ENCODE measurements around the gene TRIP13. TPM values are rescaled to one million over a fixed set of nuclear protein-coding genes. Genes with fewer than 3 reads are reported as not detected.

TRIP13 gene
- total and polyA plus RNA-seq, 9 of the 15 experiments (the other 6 are each of a cell fraction or from before 2014, with no cell fraction given) = 24.1 to 116 (median 53.2) TPM

GRCh38 chr5:947626-948471, 55.2 kb downstream of the TRIP13 start:
- FAIRE-seq = peak; percentile 32
- Histone ChIP-seq H3K4me3 (no peak overlapping the region), H2AFZ (ENCODE audit: low read depth, low read length) (no peak overlapping the region), H3K4me2 (ENCODE audit: insufficient read depth, low read length) (no peak overlapping the region), H3K36me3 (ENCODE audit: control insufficient read depth, insufficient read depth, low read length) (no peaks in the 10 kb centered on the region), H3K9ac (ENCODE audit: insufficient read depth in 1 of 2, low read depth in 2 of 2, low read length in 2 of 2) (peak overlapping the region in 1 of 2 experiments; percentile 40; a peak in 1 of 4 replicates), H4K20me1 (replicated peaks; ENCODE audit: control insufficient read depth, insufficient read depth, low read length) (peaks cover 10% of the 10 kb centered on the region), H3K4me1 (replicated peaks in 1 of 2; ENCODE audit: control insufficient read depth in 2 of 2, insufficient read depth in 2 of 2, low read length in 2 of 2) (peaks cover 0 to 9% of the 10 kb centered on the region in 2 experiments; a peak in 1 of 5 replicates), H3K79me2 (ENCODE audit: control insufficient read depth, insufficient read depth, low read length) (no peaks in the 10 kb centered on the region), H3K9me3 (replicated peaks; ENCODE audit: control insufficient read depth, insufficient read depth, low read depth, low read length) (no peaks in the 10 kb centered on the region), H3K9me1 (ENCODE audit: control insufficient read depth, insufficient read depth, low read length) (no peaks in the 10 kb centered on the region), H3K27me3 (ENCODE audit: control insufficient read depth in 2 of 2, insufficient read depth in 2 of 2, low read length in 2 of 2) (peaks cover 25 to 83% of the 10 kb centered on the region in 2 experiments; a peak in 4 of 5 replicates), H3K27ac (ENCODE audit: extremely low read depth, low read depth, low read length) (no peak overlapping the region)
- in situ Hi-C loops (cut with MboI) = loop anchor here (25.0 kb wide), 1 partner anchor 689 kb away; no protein-coding TSS in a partner anchor
- no peak for DNase-seq (ENCODE audit: extremely low read depth in 1 of 4, low spot score in 3 of 4)
- TF ChIP-seq FOXP4 (CRISPR knock-in tag; IDR thresholded peaks at IDR 0.05; ENCODE audit: borderline replicate concordance) (no peak), BCOR (IDR thresholded peaks at IDR 0.05) (peak; percentile 8; the same call in 1 of the 2 replicates), CSDE1 (IDR thresholded peaks at IDR 0.05) (no peak), ZFP36 (IDR thresholded peaks at IDR 0.05; ENCODE audit: low read depth, low read length, partially characterized antibody) (peak; percentile 34), ZNF766 (CRISPR knock-in tag; conservative IDR thresholded peaks at IDR 0.05) (peak; percentile 74)
- ChIA-PET CTCF (ENCODE audit: low intra/inter-chr PET ratio) (no interaction called here), POLR2A (no interaction called here)
- intact Hi-C loops (cut with micrococcal nuclease) = no loop called here
- no TSS peak for BruUV-seq (replicated peaks)
- peak; percentile 26 for ATAC-seq
- WGBS (ENCODE audit: insufficient coverage, low coverage, missing lambda C conversion rate) = 7% methylated on average over 13 of the region's 19 CpGs

Measured in K562 (cell line).